ENCODE data around the gene ANTXR1. TPM values are rescaled to one million over a fixed set of nuclear protein-coding genes. Genes with fewer than 3 reads are reported as not detected.
A peak's percentile ranks its signal among the peaks of the same experiment; 100 is the strongest.

ANTXR1 gene
- polyA plus RNA-seq, 1 donor (not counting 4 experiments of a cell fraction or from before 2014, with no cell fraction given), result 20.4 TPM

- no peak for DNase-seq (ENCODE audit: low read depth, low spot score)
- Histone ChIP-seq H4K20me1 (ENCODE audit: control insufficient read depth, extremely low read depth, insufficient read depth, low read length) (no peaks in the 10 kb centered on the region), H3K36me3 (ENCODE audit: control insufficient read depth in 2 of 2, extremely low read depth in 1 of 2, insufficient read depth in 2 of 2, low read length in 2 of 2) (no peaks in the 10 kb centered on the region), H3K9me3 (ENCODE audit: control insufficient read depth, low read depth, low read length) (no peaks in the 10 kb centered on the region), H3K9ac (ENCODE audit: control insufficient read depth, extremely low read depth, insufficient read depth, low read length) (no peak overlapping the region), H3K79me2 (ENCODE audit: control insufficient read depth, insufficient read depth, low read length) (peaks cover 30% of the 10 kb centered on the region), H2AFZ (ENCODE audit: control insufficient read depth, low read length) (no peak overlapping the region), H3K27ac (ENCODE audit: control insufficient read depth, insufficient read depth, low read length) (no peak overlapping the region), H3K4me1 (ENCODE audit: control insufficient read depth, extremely low read depth, insufficient read depth, low read length) (peaks cover 59% of the 10 kb centered on the region), H3K9me1 (ENCODE audit: control insufficient read depth, extremely low read depth, insufficient read depth, low read length) (no peaks in the 10 kb centered on the region), H3K4me3 (ENCODE audit: control insufficient read depth in 2 of 3, extremely low read depth in 1 of 3, insufficient read depth in 2 of 3, low read depth in 1 of 3, low read length in 3 of 3) (no peak overlapping the region), H3K4me2 (ENCODE audit: control insufficient read depth, extremely low read depth, insufficient read depth, low read depth, low read length) (no peak overlapping the region), H3K27me3 (ENCODE audit: control insufficient read depth, extremely low read depth, insufficient read depth, low read length) (no peaks in the 10 kb centered on the region)
- dilution Hi-C loops (cut with MboI; ENCODE audit: extremely low pct_ligation_motif_present, low sequenced_read_pairs), result no loop called here
- TF ChIP-seq, protein P1, sequence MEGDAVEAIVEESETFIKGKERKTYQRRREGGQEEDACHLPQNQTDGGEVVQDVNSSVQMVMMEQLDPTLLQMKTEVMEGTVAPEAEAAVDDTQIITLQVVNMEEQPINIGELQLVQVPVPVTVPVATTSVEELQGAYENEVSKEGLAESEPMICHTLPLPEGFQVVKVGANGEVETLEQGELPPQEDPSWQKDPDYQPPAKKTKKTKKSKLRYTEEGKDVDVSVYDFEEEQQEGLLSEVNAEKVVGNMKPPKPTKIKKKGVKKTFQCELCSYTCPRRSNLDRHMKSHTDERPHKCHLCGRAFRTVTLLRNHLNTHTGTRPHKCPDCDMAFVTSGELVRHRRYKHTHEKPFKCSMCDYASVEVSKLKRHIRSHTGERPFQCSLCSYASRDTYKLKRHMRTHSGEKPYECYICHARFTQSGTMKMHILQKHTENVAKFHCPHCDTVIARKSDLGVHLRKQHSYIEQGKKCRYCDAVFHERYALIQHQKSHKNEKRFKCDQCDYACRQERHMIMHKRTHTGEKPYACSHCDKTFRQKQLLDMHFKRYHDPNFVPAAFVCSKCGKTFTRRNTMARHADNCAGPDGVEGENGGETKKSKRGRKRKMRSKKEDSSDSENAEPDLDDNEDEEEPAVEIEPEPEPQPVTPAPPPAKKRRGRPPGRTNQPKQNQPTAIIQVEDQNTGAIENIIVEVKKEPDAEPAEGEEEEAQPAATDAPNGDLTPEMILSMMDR (optimal IDR thresholded peaks at IDR 0.05 in 1 of 3, IDR thresholded peaks at IDR 0.05 in 1 of 3, conservative IDR thresholded peaks at IDR 0.05 in 1 of 3; ENCODE audit: extremely low read depth in 1 of 3, insufficient read depth in 2 of 3, low read length in 3 of 3), result no peak
- no peak for TF ChIP-seq EZH2 (IDR thresholded peaks at IDR 0.05; ENCODE audit: low read length)
- no peak for FAIRE-seq
Measured at GRCh38 chr2:69017835-69018234, 4.9 kb downstream of the ANTXR1 start.

DNA sequence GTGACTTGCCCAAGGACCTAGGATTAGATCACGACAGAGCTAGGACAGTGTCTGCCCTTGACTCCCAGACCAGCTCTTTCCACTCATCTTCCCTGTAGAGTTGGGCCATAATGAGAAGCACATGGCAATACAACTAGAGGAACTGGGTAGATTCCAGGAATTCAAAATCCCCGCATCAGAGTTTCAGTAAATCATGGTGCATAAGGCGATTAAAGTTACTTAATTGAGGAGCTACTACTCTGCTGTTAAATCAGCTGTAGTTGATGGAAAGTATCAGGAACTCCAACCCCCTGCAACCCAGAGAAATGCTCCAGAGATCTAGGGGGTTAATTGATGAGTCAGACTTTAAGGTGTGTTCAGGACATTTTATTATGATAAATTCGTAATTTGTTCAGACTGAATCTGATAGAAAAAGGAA lies 5.7 kb downstream of the ANTXR1 start:
- peaks cover 62% of the 10 kb centered on the region for H3K4me1 ChIP-seq (ENCODE audit: control insufficient read depth, extremely low read depth, insufficient read depth, low read length)
- DNase-seq (ENCODE audit: low read depth, low spot score) (no peak), FAIRE-seq (no peak)
- H3K27me3 ChIP-seq (ENCODE audit: control insufficient read depth, extremely low read depth, insufficient read depth, low read length), result no peaks in the 10 kb centered on the region
- H2AFZ ChIP-seq (ENCODE audit: control insufficient read depth, low read length), result no peak overlapping the region
- peak overlapping the region; percentile 11 for H3K4me2 ChIP-seq (ENCODE audit: control insufficient read depth, extremely low read depth, insufficient read depth, low read depth, low read length)
- no peak overlapping the region for H3K4me3 ChIP-seq (ENCODE audit: control insufficient read depth in 2 of 3, extremely low read depth in 1 of 3, insufficient read depth in 2 of 3, low read depth in 1 of 3, low read length in 3 of 3)
- no peaks in the 10 kb centered on the region for H3K9me1 ChIP-seq (ENCODE audit: control insufficient read depth, extremely low read depth, insufficient read depth, low read length)
- H4K20me1 ChIP-seq (ENCODE audit: control insufficient read depth, extremely low read depth, insufficient read depth, low read length), result no peaks in the 10 kb centered on the region
- H3K9ac ChIP-seq (ENCODE audit: control insufficient read depth, extremely low read depth, insufficient read depth, low read length), result no peak overlapping the region
- peaks cover 36% of the 10 kb centered on the region for H3K79me2 ChIP-seq (ENCODE audit: control insufficient read depth, insufficient read depth, low read length)
- H3K9me3 ChIP-seq (ENCODE audit: control insufficient read depth, low read depth, low read length), result no peaks in the 10 kb centered on the region
- no peak overlapping the region for H3K27ac ChIP-seq (ENCODE audit: control insufficient read depth, insufficient read depth, low read length)
- TF ChIP-seq EZH2 (IDR thresholded peaks at IDR 0.05; ENCODE audit: low read length), result no peak
- TF ChIP-seq, protein P1 (optimal IDR thresholded peaks at IDR 0.05 in 1 of 3, IDR thresholded peaks at IDR 0.05 in 1 of 3, conservative IDR thresholded peaks at IDR 0.05 in 1 of 3; ENCODE audit: extremely low read depth in 1 of 3, insufficient read depth in 2 of 3, low read length in 3 of 3), result no peak
- dilution Hi-C loops (cut with MboI; ENCODE audit: extremely low pct_ligation_motif_present, low sequenced_read_pairs), result no loop called here
- H3K36me3 ChIP-seq (ENCODE audit: control insufficient read depth in 2 of 2, extremely low read depth in 1 of 2, insufficient read depth in 2 of 2, low read length in 2 of 2), result no peaks in the 10 kb centered on the region

Data from keratinocyte (primary cell).